ENCODE measurements around the gene SLC22A15.

- TF ChIP-seq SMARCA5 (IDR thresholded peaks at IDR 0.05) (no peak), MAX (IDR thresholded peaks at IDR 0.05; ENCODE audit: low read depth, low read length) (no peak), CTCF (IDR thresholded peaks at IDR 0.05 in 2 of 3, conservative IDR thresholded peaks at IDR 0.05 in 1 of 3; ENCODE audit: control insufficient read depth in 2 of 3, extremely low read depth in 1 of 3, insufficient read depth in 1 of 3, low read depth in 3 of 3, low read length in 3 of 3) (peak; percentile 72 to 85 (median 79)), ATF3 (IDR thresholded peaks at IDR 0.05; ENCODE audit: borderline replicate concordance, extremely low read depth, low read depth, low read length) (no peak), SMC3 (IDR thresholded peaks at IDR 0.05; ENCODE audit: borderline replicate concordance, low read length) (peak; percentile 28; the same call in 1 of the 2 replicates), POLR2A (IDR thresholded peaks at IDR 0.05; ENCODE audit: low read depth, low read length) (no peak), SP1 (IDR thresholded peaks at IDR 0.05; ENCODE audit: low read depth, low read length) (no peak), NBN (IDR thresholded peaks at IDR 0.05) (no peak), ATF2 (IDR thresholded peaks at IDR 0.05; ENCODE audit: low read length) (no peak), YY1 (IDR thresholded peaks at IDR 0.05; ENCODE audit: low read depth, low read length) (peak; percentile 47; the same call in 1 of the 2 replicates), POLR2AphosphoS5 (IDR thresholded peaks at IDR 0.05; ENCODE audit: low read length) (no peak), PRDM15 (CRISPR knock-in tag; IDR thresholded peaks at IDR 0.05) (no peak)
Measured at GRCh38 chr1:116020668-116021272, 44.5 kb downstream of the SLC22A15 start.

All from GM12878 (cell line).